NCI-H82 (cell line): ENCODE data around the gene ANHX.
"Not testable (repeated sequence)": the region's sequence is repeated elsewhere in the genome, so short reads cannot be mapped to it uniquely, and the experiment has no call there.

Experiments used
- DNase-seq: peaks from one replicate; lab custom pipeline; 2025; lab: John Stamatoyannopoulos, UW

The ANHX gene

DNA sequence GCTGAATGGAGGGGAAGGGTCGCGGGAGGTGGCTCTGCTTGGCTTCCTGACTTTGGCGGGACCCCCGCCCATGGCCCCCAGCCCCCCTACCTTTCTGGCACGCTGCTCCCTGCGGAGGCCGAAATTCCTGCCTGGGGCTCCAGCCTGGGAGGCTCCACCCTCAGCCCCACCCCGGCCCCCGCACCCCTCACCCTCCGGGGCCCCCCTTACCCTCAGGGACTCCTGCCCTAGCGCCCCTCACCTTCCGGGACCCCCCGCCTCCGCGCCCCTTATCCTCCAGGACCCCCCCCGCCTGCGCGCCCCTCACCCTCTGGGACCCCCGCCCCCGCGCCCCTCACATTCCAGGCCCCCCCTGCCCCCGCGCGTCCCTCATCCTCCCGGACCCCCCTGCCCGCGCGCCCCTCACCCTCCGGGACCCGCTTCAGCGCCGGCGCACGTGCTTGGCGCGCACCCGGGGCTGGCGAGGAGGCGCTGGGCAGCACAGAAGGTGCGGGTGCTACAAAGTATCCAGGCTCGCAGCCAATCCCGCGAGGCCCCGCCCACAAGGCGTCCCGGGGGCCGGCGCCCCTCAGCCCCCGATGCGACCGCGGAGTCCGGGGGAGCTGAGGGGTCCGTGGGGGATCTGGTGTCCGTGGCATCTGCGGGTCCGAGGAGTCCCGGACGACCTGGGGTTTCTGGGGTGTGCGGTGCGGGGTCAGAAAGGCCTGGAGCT, at the start of gene ANHX:
ANHX (minus strand) TSS at position 477 of the 712 bp plus-strand sequence. CDS start 1,521 bp downstream, outside the sequence.
- DNase-seq: no peak

DNA sequence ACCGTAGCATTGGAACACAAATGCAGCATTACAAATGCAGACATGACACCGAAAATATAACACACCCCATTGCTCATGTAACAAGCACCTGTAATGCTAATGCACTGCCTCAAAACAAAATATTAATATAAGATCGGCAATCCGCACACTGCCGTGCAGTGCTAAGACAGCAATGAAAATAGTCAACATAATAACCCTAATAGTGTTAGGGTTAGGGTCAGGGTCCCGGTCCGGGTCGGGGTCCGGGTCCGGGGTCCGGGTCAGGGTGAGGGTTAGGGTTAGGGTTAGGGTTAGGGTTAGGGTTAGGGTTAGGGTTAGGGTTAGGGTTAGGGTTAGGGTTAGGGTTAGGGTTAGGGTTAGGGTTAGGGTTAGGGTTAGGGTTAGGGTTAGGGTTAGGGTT, 29.0 kb upstream of the ANHX start:
- not testable (repeated sequence) for DNase-seq

DNA sequence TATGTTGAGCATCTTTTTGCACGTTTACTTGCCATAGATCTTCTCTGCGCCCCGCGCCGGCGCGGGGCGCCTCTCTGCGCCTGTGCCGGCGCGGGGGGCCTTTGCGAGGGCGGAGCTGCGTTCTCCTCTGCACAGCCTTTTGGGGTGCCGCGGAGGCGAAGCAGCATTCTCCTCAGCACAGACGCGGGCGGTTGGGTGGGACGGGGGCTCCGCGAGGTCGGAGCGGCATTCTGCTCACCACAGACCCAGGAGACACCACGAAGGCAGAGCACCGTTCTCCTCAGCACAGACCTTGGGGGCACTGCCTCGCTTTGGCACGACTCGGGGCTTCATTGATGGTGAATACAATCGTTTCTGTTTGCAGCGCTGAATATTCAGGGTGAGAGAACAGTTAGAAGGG, 28.5 kb upstream of the ANHX start:
- no peak for DNase-seq

DNA sequence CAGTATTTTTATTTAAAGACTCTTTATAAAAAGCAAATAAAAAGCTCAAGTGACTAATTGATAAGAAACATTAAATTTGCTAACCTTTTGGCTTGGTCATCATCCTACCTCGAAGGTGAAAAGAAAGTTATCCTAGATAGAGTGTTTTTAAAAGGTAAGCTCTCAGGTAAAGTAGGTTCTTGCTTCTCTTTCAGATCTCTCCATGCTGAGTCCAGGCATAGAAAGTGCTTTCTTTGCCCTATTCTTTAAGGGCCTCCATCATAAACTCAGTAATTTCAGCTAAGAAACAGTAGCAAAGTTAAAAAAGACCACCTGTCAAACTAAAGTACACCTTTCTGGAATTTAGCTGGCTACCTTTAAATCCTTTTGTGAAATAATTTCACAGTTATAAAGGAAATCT, 20.6 kb upstream of the ANHX start:
- no peak for DNase-seq

DNA sequence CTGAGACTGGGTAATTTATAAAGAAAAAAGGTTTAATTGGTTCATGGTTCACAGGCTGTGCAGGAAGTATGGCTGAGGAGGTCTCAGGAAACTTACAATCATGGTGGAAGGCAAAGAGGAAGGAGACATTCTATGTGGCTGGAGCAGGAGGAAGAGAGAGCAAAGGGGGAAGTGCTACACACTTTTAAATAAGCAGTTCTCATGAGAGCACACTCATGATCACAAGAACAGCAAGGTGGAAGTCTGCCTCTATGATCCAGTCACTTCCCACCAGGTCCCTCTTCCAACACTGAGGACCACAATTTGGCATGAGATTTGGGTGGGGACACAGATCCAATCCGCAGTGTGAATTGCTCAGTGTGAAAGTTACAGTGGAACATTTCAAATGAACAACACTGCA, 20.2 kb upstream of the ANHX start:
- DNase-seq: not testable (repeated sequence)

DNA sequence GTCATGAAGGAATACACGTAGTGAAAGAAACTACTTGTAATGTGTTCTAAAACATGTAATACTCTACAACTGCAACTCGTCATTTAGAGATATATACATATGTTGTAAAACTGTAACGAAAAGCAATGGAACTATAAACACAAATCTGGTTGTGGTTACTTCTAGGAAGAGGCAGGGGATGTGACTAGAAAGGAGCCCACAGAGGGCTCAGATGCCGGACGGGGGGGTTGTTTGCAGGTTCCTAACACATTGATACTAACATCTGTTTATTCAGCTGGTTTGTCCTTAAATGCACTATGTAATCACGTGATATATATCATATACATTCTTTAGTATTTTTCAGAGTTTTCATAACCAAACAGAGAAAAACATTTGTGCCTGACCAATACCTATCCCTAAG, 16.1 kb upstream of the ANHX start:
- no peak for DNase-seq

DNA sequence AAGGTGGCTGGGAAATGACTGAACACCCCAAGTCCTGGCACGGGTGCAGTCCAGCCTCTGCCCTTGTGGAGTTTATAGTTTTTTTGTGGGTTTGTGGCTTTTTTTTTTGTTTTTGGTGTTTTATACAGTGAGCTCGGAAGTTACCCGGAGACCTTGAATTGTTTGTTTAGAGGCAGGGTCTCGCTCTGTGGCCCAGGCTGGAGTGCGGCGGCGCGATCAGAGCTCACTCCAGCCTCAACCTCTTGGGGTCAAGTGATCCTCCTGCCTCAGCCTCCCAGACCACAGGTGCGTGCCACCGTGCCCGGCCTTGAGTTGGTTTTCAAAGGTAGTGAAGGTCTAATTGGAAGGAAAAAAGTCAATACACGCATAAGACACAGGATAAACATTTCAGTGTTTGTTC, 879 bp upstream of the ANHX start:
- no peak for DNase-seq

DNA sequence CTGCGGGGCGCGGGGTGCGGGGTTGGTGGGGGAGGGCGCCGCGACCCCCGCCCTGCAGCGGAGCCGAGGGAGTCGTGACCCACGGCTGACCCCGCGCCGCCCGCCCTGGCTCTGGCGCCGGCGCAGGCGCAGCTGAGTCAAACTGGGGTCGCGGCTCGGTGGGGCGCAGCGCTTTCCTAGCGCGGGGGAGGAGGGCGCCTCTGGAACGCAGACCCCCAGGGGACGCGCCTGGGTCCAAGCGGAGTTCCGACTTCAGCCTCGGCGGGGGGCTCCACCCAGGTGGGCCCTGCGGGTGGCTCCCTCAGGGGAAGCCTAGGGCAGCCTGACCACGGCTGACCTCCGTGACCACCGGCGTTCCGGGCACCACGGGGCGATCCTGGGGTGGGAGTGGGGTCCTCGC, 467 bp upstream of the ANHX start:
- DNase-seq: no peak

DNA sequence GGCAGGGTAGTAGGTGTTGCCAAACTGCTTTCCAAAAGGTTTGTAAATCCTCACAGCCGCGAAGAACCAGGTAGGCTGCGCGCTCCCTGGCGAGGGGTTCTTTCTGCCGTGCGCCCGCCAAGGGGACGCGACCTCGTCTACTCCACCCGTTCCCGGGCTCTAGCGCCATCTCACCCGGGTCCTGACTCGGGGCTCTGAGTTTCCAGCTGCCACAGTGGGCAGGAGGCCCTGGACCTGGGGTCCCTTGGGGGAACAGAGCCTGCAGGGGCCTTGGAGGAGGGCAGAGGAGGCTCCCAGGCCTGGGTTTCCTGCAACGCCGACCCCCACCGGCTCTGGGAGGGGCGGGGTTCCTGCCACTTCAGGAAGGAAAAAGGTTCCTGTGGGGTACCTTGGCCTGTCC, 706 bp downstream of the ANHX start:
- DNase-seq: no peak

DNA sequence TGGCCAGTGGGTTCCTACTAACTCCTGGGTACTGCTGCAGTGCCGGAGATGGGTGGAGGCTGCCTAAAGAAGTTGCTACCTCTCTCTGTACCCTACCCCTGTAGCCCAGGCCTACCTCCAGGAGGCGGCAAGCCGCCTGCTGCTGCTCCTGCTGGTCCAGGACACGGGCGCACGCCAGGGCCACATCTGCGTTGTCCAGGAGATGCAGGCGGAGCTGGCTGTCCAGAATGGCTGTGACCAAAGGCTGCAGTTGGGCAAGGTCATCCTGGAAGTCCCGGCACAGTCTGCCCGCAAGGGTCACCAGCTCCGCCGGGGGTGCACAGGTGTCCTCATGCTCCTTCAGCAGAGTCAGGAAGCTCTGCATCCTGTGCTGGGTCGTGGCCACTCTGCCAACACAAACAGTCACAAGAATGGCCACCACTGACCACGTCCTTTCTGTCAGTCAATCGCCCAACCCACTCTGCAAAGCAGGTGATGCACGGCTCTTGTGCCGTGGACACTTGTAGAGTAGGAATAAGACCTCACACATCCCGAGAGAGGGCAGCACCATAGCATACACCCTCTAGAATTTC, 1.6 kb downstream of the ANHX start:
- no peak for DNase-seq

DNA sequence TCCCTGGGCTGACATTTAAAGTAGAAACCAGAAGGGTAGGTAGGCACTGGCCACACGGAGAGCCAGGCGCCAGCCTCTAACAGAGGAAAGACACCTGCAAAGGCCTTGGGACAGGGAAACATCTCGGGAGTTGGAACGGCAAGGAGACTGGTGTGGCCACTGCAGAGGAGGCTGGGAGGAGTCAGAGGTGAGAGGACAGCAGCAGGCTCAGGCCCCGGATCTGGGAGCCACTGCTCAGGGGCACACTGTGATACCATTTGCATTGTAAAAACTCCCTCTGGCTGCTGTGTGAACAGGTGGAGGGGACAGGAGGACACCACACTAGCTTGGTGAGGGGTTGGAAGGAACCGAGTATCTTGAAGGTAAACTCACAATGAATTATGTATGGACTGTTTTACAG, 2.7 kb downstream of the ANHX start:
- no peak for DNase-seq

DNA sequence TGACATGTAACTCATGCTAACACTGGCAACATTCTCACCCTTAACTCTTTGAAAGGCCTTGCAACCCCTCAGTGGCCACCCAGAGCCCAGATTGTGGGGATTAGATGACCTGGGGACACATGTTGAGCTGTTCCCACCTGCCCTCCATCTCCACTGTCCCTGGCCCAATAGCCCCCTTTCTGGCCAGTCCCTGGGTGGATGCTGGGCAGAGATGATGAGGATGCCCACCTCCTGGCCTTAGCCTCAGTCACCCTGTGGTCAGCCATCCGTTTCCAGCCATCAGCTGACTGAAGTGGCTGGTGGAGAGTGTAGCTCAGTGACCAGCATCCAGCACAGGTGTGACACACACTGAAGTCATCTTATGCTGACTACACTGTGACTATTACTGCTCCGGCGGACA, 4.7 kb downstream of the ANHX start:
- no peak for DNase-seq

DNA sequence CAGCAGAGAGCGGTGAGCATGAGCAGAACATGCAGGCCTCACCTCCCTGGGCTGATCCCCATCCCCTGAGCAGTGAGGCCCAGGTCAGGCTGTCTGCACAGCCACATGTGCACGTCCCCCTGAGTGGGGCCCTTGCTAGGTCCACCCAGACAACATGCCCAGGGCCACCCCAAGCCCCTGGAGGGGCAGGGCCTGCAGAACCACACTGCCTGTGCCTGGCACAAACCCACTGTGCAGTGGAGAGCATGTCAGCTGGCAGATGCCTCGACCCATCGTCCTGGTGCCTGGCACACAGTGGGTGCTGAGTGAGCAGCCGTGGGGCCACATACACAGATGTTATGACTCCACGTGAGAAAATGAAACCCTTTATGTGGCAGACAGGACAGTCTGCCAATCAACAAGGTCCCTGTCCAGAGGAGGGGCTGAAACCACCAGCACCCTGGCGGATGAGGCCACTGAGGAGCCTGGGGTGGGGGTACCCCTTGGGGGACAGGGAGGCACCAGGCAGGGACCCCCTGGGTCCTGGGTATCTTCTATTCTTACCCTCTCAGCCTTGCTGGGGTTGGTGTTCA, 8.3 kb downstream of the ANHX start:
- no peak for DNase-seq

DNA sequence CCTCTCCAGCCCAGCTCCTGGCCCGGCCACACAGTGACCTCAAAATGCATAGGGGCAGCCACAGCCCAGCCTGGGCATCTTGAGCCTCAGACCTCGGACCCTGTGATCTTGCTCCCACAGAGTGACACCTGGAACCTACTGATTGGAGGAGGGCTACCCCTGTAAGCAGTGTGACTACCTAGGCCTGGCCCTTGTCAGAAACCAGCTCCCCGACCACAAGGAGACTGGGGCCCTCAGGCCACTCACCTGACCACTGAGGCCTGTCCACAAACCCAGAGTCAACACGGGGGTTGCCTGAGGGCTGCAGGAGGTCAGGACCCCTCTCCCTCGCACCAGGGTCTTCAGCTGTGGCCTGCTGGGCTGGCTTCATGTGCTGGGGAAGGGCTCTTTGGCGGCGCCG, 9.0 kb downstream of the ANHX start:
- DNase-seq: no peak

DNA sequence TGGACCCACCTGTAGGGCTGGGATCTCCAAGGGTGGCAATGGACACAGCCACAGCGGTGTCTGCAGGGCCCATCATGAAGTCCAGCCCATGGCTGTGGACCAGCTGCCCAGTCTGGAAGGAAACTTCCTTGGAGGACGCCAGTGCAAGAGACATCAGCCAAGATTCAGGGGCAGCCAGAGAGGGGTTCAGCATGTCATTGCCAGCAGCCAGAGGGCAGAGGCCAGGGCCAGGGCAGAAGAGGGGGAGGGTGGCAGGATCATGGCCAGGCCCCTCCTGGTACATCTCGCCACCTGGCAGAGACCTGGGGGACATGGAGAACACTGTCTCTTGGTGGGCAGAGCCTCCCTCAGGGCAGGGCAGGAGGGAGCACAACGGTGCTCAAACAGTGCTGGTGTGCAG, 10.2 kb downstream of the ANHX start:
- DNase-seq: no peak

DNA sequence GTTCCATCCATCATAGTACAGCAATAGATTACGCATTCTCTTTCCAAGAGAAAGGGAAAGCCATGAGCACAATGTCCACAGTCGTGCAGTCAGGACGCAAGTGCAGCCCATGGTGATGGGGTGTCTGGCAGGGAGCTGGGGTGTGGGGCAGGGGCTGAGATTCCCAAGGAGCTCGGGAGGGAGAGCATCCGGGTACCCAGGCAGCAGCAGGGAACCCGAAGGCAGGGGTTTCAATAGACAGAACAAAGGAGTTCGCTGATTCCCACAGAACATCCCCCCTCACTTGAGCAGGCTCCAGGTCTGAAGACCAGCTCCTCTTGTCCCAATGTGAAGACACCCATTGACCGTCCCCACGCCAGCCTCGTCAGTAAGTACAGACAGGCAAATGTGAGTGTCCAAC, 13.5 kb downstream of the ANHX start:
- DNase-seq: no peak

DNA sequence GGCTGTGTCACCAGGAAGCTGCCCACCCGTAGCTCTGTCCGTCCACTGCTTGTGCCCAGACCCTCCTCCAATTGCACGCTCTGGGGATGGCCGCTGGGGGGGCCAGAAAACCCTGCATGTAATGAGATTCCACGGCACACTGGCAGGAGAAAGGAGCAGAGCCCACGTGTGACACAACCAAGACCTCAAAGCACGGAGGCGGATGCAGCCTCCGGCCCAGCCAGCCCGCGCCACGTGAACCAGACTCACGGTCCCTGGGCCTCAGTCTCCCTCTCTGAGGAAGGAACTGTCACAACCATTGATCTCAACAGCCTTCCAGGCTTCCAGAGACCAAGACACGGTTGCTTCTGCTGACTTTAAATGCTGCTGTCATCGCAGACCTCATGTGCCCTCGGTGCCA, 14.4 kb downstream of the ANHX start:
- DNase-seq: no peak

DNA sequence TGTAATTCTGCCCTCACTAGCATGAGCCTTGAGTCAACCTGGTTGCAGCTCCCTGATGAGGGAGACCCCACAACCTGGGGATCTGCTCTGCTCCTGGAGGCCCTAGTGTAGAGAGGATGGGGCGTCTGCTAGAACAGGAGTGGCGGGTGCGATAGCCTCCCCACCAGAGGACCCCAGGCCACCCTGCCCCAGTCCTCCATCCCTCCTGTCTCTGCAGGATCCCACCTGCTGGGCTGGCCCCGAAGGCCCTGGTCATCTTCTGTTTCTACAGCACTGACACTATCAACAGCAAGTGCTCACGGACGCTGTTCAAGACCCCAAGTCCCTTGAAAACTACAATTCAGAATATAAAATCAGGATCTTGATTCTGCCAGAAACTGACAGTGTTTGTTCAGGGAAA, 15.2 kb downstream of the ANHX start:
- no peak for DNase-seq

DNA sequence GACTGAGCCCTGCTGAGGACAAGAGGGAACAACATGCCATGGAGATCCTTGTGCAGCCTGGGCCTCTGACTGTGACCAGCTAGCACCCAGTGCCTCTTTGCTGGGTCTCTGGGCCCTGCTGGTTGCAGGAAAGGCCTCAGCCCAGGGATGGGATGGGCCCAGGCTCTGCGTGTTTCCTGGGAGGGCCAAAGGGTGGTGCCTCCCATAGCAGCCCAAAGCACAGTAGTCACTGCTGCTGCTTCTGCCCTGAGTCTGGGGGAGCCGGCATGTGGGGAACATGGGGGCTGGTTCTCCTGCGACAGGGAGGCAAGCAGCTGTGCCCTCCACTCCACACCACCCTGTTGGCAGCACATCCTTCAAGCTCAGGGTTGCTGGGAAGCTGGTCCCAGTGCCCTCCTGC, 18.5 kb downstream of the ANHX start:
- DNase-seq: no peak

DNA sequence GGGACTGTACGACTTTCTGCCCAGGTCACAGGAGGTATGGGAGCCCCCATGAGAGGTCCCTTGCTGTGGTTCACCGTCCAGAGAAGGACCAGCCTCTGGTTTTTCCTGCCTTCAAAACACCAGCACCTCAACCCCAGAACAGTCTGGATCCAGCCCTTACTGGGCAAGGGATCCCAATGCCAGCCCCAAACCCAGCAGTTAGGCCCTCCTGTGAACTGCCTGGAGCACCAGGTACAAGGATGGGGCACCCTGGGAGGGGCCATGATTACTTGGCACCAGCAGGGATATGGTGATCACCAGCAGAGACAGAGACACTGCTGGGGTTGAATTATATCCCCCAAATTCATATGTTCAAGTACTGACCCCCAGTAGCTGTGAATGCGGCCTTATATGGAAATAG, 20.0 kb downstream of the ANHX start:
- DNase-seq: no peak

DNA sequence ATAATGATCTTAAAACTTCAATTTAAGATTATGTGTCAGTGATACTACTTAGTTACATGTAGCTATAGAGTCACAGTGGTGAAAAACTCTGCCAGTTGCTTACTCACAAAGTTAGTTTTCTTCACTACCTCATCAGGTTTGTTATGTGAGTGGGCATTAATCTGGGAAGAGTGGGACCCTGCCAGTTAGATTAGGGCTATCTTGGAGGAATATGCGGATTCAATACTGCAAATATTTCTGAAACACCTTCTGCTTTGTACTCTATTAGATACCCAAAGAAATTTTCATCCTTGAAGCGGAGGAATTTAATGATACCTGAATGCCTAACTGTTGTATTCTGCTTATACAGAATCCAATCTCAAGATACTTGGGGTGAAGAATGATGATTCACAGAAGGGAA, 29.3 kb downstream of the ANHX start:
- DNase-seq: no peak

DNA sequence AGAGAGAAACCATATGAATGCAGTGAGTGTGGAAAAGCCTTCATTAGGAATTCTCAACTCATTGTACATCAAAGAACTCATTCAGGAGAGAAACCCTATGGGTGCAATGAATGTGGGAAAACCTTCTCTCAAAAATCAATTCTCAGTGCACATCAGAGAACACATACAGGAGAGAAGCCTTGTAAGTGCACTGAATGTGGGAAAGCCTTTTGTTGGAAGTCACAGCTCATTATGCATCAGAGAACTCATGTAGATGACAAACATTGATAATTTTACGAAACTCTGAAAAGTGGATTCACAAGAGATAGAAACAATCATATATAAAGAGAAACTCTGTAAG, 31.4 kb downstream of the ANHX start:
- DNase-seq: peak; percentile 8

DNA sequence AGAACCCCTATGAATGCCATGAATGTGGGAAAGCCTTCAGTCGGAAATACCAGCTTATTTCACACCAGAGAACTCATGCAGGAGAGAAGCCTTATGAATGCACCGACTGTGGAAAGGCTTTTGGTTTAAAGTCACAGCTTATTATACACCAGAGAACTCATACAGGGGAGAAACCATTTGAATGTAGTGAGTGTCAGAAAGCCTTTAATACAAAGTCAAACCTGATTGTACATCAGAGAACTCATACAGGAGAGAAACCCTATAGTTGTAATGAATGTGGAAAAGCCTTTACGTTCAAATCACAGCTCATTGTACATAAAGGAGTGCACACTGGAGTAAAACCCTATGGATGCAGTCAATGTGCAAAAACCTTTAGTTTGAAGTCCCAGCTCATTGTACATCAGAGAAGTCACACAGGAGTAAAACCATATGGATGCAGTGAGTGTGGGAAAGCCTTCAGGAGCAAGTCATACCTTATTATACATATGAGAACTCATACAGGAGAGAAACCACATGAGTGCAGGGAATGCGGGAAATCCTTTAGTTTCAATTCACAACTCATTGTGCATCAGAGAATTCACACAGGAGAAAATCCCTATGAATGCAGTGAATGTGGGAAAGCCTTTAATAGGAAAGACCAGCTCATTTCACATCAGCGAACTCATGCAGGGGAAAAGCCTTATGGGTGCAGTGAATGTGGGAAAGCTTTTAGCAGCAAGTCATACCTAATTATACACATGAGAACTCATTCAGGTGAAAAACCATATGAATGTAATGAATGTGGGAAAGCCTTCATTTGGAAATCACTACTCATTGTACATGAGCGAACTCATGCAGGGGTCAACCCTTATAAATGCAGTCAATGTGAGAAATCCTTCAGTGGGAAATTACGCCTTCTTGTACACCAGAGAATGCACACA, 32.1 kb downstream of the ANHX start:
- DNase-seq: peak; percentile 31
